Mesangial cell (primary cell): Measurements from ENCODE around the gene SRD5A1. TPM values are rescaled to one million over a fixed set of nuclear protein-coding genes. Genes with fewer than 3 reads are reported as not detected.

ENCODE experiments used
- total RNA-seq: library from RNA; depleted of rRNA; stranded (reverse); fragments of >200 nt; gene quantifications from 2 replicates; pipeline ENCODE4 v1.2.3, GENCODE V29; 2015

SRD5A1 gene
- total RNA-seq = 35.8 and 47.0 TPM in 2 replicates

GRCh38 chr5:6632888-6633468 is at the start of gene SRD5A1, which contains the start of gene NSUN2:
TSS of gene SRD5A1 (plus strand) at chr5:6633440. CDS start at chr5:6633577, 137 bp downstream.
TSS of gene NSUN2 (minus strand) at chr5:6633044. CDS start at chr5:6632979, 65 bp downstream.

GRCh38 chr5:6713274-6714225 is 80.3 kb downstream of the SRD5A1 start, which contains the start of gene TENT4A:
TSS of gene TENT4A (plus strand) at chr5:6713432. CDS start at chr5:6713984, 552 bp downstream.

Other genes starting within 250 kb of the SRD5A1 start
- gene UBE2QL1, start 184.6 kb upstream of the SRD5A1 start, total RNA-seq = not detected in 2 replicates
- gene NSUN2, start 396 bp upstream of the SRD5A1 start, total RNA-seq = 22.1 and 39.8 TPM in 2 replicates
- gene TENT4A, start 80.0 kb downstream of the SRD5A1 start, total RNA-seq = 13.3 and 14.7 TPM in 2 replicates